ENCODE results near the gene ZBTB7B.

GRCh38 chr1:155064832-155065429, 62.3 kb downstream of the ZBTB7B start:
- TF ChIP-seq POLR2AphosphoS5 (IDR thresholded peaks at IDR 0.05; ENCODE audit: low read depth, low read length) (no peak), FOXP2 (optimal IDR thresholded peaks at IDR 0.05; ENCODE audit: borderline replicate concordance, extremely low read depth, extremely low read length, insufficient read depth) (no peak)
